Astrocyte of the cerebellum (primary cell): Measurements from ENCODE around the gene KRT79.

Source experiments
- DNase-seq: peaks from one replicate; pipeline ENCODE4 v3.0.0-alpha.2; 2011; ENCODE audit warnings: low read depth
- H3K4me3 ChIP-seq: 2 replicates; pipeline ENCODE4 v1.5.1; 2011; ENCODE audit warnings: mild to moderate bottlenecking, low read depth, low read length, moderate library complexity
- in situ Hi-C: cut with HindIII; loops from 2 replicates; pipeline ENCODE4 v1.10.0; 2017; ENCODE audit warnings: low sequenced_read_pairs
- TF ChIP-seq, protein P1 (sequence below): IDR thresholded peaks from 2 replicates; pipeline ENCODE4 v1.5.1; 2012; ENCODE audit warnings: low read length, low read depth, moderate library complexity, mild to moderate bottlenecking; ENCODE audit errors: missing control alignments

KRT79 gene

GRCh38 chr12:52776913-52777395 lies 57.2 kb downstream of the KRT79 start, which contains the start of gene KRT76:
TSS of gene KRT76 (minus strand) at chr12:52777345. CDS start at chr12:52777291, 54 bp downstream.
- DNase-seq = no peak
- TF ChIP-seq, protein P1, sequence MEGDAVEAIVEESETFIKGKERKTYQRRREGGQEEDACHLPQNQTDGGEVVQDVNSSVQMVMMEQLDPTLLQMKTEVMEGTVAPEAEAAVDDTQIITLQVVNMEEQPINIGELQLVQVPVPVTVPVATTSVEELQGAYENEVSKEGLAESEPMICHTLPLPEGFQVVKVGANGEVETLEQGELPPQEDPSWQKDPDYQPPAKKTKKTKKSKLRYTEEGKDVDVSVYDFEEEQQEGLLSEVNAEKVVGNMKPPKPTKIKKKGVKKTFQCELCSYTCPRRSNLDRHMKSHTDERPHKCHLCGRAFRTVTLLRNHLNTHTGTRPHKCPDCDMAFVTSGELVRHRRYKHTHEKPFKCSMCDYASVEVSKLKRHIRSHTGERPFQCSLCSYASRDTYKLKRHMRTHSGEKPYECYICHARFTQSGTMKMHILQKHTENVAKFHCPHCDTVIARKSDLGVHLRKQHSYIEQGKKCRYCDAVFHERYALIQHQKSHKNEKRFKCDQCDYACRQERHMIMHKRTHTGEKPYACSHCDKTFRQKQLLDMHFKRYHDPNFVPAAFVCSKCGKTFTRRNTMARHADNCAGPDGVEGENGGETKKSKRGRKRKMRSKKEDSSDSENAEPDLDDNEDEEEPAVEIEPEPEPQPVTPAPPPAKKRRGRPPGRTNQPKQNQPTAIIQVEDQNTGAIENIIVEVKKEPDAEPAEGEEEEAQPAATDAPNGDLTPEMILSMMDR = no peak
- no peak within 1 kb of the TSS for H3K4me3 ChIP-seq
- in situ Hi-C loops = no loop called here

DNA sequence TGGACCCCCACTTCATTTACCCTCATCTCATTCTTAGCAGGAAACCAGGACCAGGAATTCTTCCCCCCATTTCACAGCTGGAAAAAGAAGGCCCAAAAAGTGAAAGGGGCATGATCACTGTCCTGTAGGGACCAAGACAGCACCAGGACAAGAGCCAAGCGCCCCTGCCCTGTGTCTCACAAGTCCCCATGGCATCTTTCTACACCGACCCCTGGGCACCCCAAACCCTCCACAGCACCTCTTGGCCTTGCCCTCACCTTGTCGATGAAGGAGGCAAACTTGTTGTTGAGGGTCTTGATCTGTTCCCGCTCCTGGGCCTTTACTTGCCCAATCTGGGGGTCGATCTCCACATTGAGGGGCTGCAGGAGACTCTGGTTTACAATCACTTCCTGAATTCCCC lies 57.7 kb downstream of the KRT79 start:
- in situ Hi-C loops = no loop called here
- TF ChIP-seq, protein P1 = no peak
- DNase-seq = no peak
- no peak overlapping the region for H3K4me3 ChIP-seq

DNA sequence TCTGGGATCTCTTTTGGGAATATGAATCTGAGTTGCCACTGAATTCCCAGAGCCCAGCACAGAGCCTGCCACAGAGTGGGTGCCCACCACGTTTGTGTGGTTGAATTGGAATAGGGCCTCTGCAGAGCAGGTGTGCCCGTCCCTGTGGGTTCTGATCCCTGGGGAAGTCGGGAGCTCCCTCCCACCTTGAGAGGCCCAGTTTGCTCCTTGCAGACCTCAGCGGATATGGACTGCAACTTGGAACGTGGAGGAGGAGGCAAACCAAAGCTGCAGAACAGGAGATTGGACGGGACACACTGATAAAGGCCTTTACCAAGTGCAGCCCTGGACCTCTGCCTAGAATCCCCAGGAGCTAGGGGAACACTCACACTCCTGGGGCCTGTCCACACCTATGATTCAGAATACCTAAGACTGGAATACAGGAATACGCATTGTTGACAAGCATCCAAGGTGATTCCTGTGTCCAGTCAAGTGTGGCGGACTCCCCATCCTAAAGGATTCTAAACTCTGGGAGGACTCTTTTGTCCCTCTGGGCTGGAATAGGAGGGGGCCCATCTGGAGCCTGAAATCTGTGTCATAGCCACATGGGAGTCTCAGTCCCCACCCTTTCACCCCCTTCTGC lies 59.4 kb downstream of the KRT79 start:
- TF ChIP-seq, protein P1 = no peak
- H3K4me3 ChIP-seq = no peak overlapping the region
- DNase-seq = no peak
- in situ Hi-C loops = no loop called here

DNA sequence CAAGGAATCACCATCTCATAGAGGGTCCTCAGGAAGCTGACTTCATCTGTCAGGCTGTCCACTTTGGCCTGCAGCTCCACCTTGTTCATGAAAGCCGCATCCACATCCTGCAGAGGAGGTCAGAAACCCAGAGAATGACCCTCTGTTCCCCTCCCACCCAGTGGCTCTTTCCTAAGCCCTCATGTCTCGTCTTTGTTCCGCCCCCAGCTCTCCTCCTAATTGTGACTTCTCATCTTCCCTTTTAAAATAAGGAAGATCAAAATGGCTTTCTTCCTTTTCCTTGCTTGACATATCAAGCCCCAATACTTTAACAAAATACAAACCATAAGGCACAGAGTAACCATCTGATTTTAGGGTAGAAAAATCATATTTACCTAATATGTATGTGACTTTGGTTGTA lies 61.3 kb downstream of the KRT79 start:
- no peak overlapping the region for H3K4me3 ChIP-seq
- in situ Hi-C loops = no loop called here
- DNase-seq = no peak
- TF ChIP-seq, protein P1 = no peak

GRCh38 chr12:52772188-52772587 lies 61.9 kb downstream of the KRT79 start:
- DNase-seq = no peak
- in situ Hi-C loops = no loop called here
- TF ChIP-seq, protein P1 = no peak
- no peak overlapping the region for H3K4me3 ChIP-seq

GRCh38 chr12:52771505-52771904 lies 62.6 kb downstream of the KRT79 start:
- no peak for DNase-seq
- H3K4me3 ChIP-seq = no peak overlapping the region
- TF ChIP-seq, protein P1 = no peak
- in situ Hi-C loops = no loop called here
